Measurements from ENCODE around the gene C5orf15.
"Not testable (repeated sequence)": the region's sequence is repeated elsewhere in the genome, so short reads cannot be mapped to it uniquely, and the experiment has no call there.

The C5orf15 gene

DNA sequence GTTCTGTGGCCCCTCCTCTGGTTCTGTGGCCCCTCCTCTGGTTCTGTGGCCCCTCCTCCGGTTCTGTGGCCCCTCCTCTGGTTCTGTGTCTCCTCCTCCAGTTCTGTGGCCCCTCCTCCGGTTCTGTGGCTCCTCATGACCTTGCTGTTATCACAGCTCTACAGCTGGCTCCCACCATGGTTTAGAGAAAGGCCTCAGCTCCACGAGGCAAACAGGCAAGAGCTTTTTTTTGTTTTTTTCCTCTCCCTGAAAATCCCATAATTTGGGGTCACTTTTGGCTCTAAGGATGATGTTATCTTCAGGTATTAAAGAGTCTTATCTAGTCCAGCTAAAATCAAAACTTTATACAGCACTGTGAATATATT is 31.8 kb downstream of the C5orf15 start:
- H3K27me3 ChIP-seq (replicated peaks; ENCODE audit: control insufficient read depth, insufficient read depth, low read length) = no peaks in the 10 kb centered on the region
- DNase-seq (ENCODE audit: extremely low read depth, insufficient read length) = no peak
- H3K36me3 ChIP-seq (ENCODE audit: control insufficient read depth, insufficient read depth, low read length) = no peaks in the 10 kb centered on the region
- no peak overlapping the region for H3K4me3 ChIP-seq (replicated peaks; ENCODE audit: low read depth, low read length)
- TF ChIP-seq, protein P1, sequence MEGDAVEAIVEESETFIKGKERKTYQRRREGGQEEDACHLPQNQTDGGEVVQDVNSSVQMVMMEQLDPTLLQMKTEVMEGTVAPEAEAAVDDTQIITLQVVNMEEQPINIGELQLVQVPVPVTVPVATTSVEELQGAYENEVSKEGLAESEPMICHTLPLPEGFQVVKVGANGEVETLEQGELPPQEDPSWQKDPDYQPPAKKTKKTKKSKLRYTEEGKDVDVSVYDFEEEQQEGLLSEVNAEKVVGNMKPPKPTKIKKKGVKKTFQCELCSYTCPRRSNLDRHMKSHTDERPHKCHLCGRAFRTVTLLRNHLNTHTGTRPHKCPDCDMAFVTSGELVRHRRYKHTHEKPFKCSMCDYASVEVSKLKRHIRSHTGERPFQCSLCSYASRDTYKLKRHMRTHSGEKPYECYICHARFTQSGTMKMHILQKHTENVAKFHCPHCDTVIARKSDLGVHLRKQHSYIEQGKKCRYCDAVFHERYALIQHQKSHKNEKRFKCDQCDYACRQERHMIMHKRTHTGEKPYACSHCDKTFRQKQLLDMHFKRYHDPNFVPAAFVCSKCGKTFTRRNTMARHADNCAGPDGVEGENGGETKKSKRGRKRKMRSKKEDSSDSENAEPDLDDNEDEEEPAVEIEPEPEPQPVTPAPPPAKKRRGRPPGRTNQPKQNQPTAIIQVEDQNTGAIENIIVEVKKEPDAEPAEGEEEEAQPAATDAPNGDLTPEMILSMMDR (IDR thresholded peaks at IDR 0.05; ENCODE audit: insufficient read depth, low read length, poor library complexity, severe bottlenecking) = no peak

DNA sequence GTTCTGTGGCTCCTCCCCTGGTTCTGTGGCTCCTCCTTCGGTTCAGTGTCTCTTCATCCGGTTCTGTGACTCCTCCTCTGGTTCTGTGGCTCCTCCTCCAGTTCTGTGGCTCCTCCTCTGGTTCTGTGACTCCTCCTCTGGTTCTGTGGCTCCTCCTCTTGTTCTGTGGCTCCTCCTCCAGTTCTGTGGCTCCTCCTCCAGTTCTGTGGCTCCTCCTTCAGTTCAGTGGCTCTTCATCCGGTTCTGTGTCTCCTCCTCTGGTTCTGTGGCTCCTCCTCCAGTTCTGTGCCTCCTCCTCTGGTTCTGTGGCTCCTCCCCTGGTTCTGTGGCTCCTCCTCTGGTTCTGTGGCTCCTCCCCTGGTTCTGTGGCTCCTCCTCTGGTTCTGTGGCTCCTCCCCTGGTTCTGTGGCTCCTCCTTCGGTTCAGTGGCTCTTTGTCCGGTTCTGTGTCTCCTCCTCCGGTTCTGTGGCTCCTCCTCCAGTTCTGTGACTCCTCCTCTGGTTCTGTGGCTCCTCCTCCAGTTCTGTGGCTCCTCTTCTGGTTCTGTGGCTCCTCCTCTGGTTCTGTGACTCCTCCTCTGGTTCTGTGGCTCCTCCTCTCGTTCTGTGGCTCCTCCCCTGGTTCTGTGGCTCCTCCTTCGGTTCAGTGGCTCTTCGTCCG is 32.3 kb downstream of the C5orf15 start:
- H3K4me3 ChIP-seq (replicated peaks; ENCODE audit: low read depth, low read length) = not testable (repeated sequence)

GRCh38 chr5:133935667-133935940 is 32.8 kb downstream of the C5orf15 start:
- Histone ChIP-seq H3K4me3 (replicated peaks; ENCODE audit: low read depth, low read length) (no peak overlapping the region), H3K36me3 (ENCODE audit: control insufficient read depth, insufficient read depth, low read length) (no peaks in the 10 kb centered on the region), H3K27me3 (replicated peaks; ENCODE audit: control insufficient read depth, insufficient read depth, low read length) (no peaks in the 10 kb centered on the region)
- TF ChIP-seq, protein P1 (IDR thresholded peaks at IDR 0.05; ENCODE audit: insufficient read depth, low read length, poor library complexity, severe bottlenecking) = no peak
- DNase-seq (ENCODE audit: extremely low read depth, insufficient read length) = peak; percentile 36

More for the DNA sequence above, 32.3 kb downstream of the C5orf15 start:
- H3K36me3 ChIP-seq (ENCODE audit: control insufficient read depth, insufficient read depth, low read length); DNase-seq (ENCODE audit: extremely low read depth, insufficient read length); H3K27me3 ChIP-seq (replicated peaks; ENCODE audit: control insufficient read depth, insufficient read depth, low read length): not testable (repeated sequence)

- Histone ChIP-seq H3K4me3 (replicated peaks; ENCODE audit: low read depth, low read length) (no peak overlapping the region), H3K36me3 (ENCODE audit: control insufficient read depth, insufficient read depth, low read length) (no peaks in the 10 kb centered on the region), H3K27me3 (replicated peaks; ENCODE audit: control insufficient read depth, insufficient read depth, low read length) (no peaks in the 10 kb centered on the region)
- peak; percentile 62 for DNase-seq (ENCODE audit: extremely low read depth, insufficient read length)
- TF ChIP-seq, protein P1 (IDR thresholded peaks at IDR 0.05; ENCODE audit: insufficient read depth, low read length, poor library complexity, severe bottlenecking) = no peak
Measured at GRCh38 chr5:133934822-133935666, 33.4 kb downstream of the C5orf15 start.

DNA sequence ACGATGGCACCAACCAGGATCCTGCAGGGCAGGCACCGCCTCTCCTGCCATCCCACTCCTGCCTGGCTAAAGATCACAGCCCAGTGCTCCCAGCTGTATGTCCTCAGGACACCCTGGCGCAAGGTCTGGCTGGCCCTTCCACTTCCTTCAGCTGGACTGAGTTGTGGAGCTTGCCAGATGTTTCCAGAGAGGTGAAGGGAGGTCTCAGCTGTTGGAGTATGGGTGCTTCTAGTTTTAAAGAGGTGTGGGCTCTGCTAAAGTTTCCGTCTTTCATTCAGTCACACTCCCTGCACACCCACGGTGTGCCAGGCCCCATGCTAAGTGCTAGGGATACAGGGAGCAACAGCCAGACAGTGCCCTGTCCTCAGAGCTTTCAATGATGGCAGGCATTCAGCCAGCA is 34.1 kb downstream of the C5orf15 start:
- DNase-seq (ENCODE audit: extremely low read depth, insufficient read length) = no peak
- TF ChIP-seq, protein P1 (IDR thresholded peaks at IDR 0.05; ENCODE audit: insufficient read depth, low read length, poor library complexity, severe bottlenecking) = no peak
- Histone ChIP-seq H3K4me3 (replicated peaks; ENCODE audit: low read depth, low read length) (no peak overlapping the region), H3K36me3 (ENCODE audit: control insufficient read depth, insufficient read depth, low read length) (no peaks in the 10 kb centered on the region), H3K27me3 (replicated peaks; ENCODE audit: control insufficient read depth, insufficient read depth, low read length) (no peaks in the 10 kb centered on the region)

GRCh38 chr5:133933670-133934295 is 34.6 kb downstream of the C5orf15 start:
- H3K27me3 ChIP-seq (replicated peaks; ENCODE audit: control insufficient read depth, insufficient read depth, low read length) = no peaks in the 10 kb centered on the region
- TF ChIP-seq, protein P1 (IDR thresholded peaks at IDR 0.05; ENCODE audit: insufficient read depth, low read length, poor library complexity, severe bottlenecking) = no peak
- H3K4me3 ChIP-seq (replicated peaks; ENCODE audit: low read depth, low read length) = no peak overlapping the region
- no peaks in the 10 kb centered on the region for H3K36me3 ChIP-seq (ENCODE audit: control insufficient read depth, insufficient read depth, low read length)
- peak; percentile 52 for DNase-seq (ENCODE audit: extremely low read depth, insufficient read length)
